HEK293 (cell line): Measurements from ENCODE around the gene WDFY2.
A peak's percentile ranks its signal among the peaks of the same experiment; 100 is the strongest.

ENCODE experiments used
- INSM2 ChIP-seq: fragments of 450-650 bp; formaldehyde crosslinking; IDR thresholded peaks from 2 replicates; pipeline ENCODE4 v1.5.1; 2016; ENCODE audit warnings: missing biosample characterization, missing genetic modification characterization
- OSR2 ChIP-seq: fragments of 450-650 bp; formaldehyde crosslinking; IDR thresholded peaks from 2 replicates; pipeline ENCODE4 v1.5.1; 2016; ENCODE audit warnings: missing biosample characterization, missing genetic modification characterization
- PATZ1 ChIP-seq: fragments of 450-650 bp; formaldehyde crosslinking; IDR thresholded peaks from 2 replicates; pipeline ENCODE4 v1.5.1; 2016; ENCODE audit warnings: missing biosample characterization, missing genetic modification characterization
- PRDM10 ChIP-seq: fragments of 450-650 bp; formaldehyde crosslinking; IDR thresholded peaks from 2 replicates; pipeline ENCODE4 v1.5.1; 2016; ENCODE audit warnings: missing biosample characterization, missing genetic modification characterization
- PRDM4 ChIP-seq: fragments of 450-650 bp; formaldehyde crosslinking; IDR thresholded peaks from 2 replicates; pipeline ENCODE4 v1.5.1; 2017; ENCODE audit warnings: missing biosample characterization, missing genetic modification characterization
- PRDM6 ChIP-seq: fragments of 450-650 bp; formaldehyde crosslinking; IDR thresholded peaks from 2 replicates; pipeline ENCODE4 v1.5.1; 2017; ENCODE audit warnings: missing biosample characterization, missing genetic modification characterization
- SP7 ChIP-seq: fragments of 450-650 bp; formaldehyde crosslinking; IDR thresholded peaks from 2 replicates; pipeline ENCODE4 v1.5.1; 2016; ENCODE audit warnings: missing biosample characterization, missing genetic modification characterization
- ZBTB48 ChIP-seq: fragments of 450-650 bp; formaldehyde crosslinking; IDR thresholded peaks from 2 replicates; pipeline ENCODE4 v1.5.1; 2016; ENCODE audit warnings: missing biosample characterization, missing genetic modification characterization
- ZNF2 ChIP-seq: fragments of 450-650 bp; formaldehyde crosslinking; IDR thresholded peaks from 2 replicates; pipeline ENCODE4 v1.5.1; 2016; ENCODE audit warnings: missing biosample characterization, missing genetic modification characterization
- ZNF394 ChIP-seq: fragments of 450-650 bp; formaldehyde crosslinking; IDR thresholded peaks from 2 replicates; pipeline ENCODE4 v1.5.1; 2016; ENCODE audit warnings: missing biosample characterization, missing genetic modification characterization, mild to moderate bottlenecking, moderate library complexity, borderline replicate concordance
- ZNF48 ChIP-seq: fragments of 450-650 bp; formaldehyde crosslinking; IDR thresholded peaks from 2 replicates; pipeline ENCODE4 v1.5.1; 2016; ENCODE audit warnings: missing biosample characterization, missing genetic modification characterization
- ZNF518A ChIP-seq: fragments of 450-650 bp; formaldehyde crosslinking; conservative IDR thresholded peaks from 2 replicates; pipeline ENCODE4 v1.5.1; 2016; ENCODE audit warnings: low read depth, missing biosample characterization, missing genetic modification characterization
- ZNF558 ChIP-seq: fragments of 450-650 bp; formaldehyde crosslinking; IDR thresholded peaks from 2 replicates; pipeline ENCODE4 v1.5.1; 2016; ENCODE audit warnings: missing biosample characterization, missing genetic modification characterization
- ZNF585B ChIP-seq: fragments of 450-650 bp; formaldehyde crosslinking; IDR thresholded peaks from 2 replicates; pipeline ENCODE4 v1.5.1; 2016; ENCODE audit warnings: missing biosample characterization, missing genetic modification characterization
- ZNF600 ChIP-seq: fragments of 450-650 bp; formaldehyde crosslinking; IDR thresholded peaks from 2 replicates; pipeline ENCODE4 v1.5.1; 2016; ENCODE audit warnings: missing biosample characterization, missing genetic modification characterization
- ZNF629 ChIP-seq: fragments of 450-650 bp; formaldehyde crosslinking; IDR thresholded peaks from 2 replicates; pipeline ENCODE4 v1.5.1; 2017; ENCODE audit warnings: missing biosample characterization, missing genetic modification characterization
- ZNF654 ChIP-seq: fragments of 450-650 bp; formaldehyde crosslinking; IDR thresholded peaks from 2 replicates; pipeline ENCODE4 v1.5.1; 2016; ENCODE audit warnings: low read depth, missing biosample characterization, missing genetic modification characterization
- ZSCAN30 ChIP-seq: fragments of 450-650 bp; IDR thresholded peaks from 2 replicates; pipeline ENCODE4 v1.5.1; 2018; ENCODE audit warnings: missing biosample characterization, mild to moderate bottlenecking, missing genetic modification characterization, moderate library complexity

The WDFY2 gene

GRCh38 chr13:51643882-51644281, 59.6 kb downstream of the WDFY2 start (continued):
- TF ChIP-seq PRDM10 (tag by site-specific recombination) = peak; percentile 66
- peak; percentile 34; the same call in 1 of the 2 replicates for TF ChIP-seq SP7 (tag by site-specific recombination)
- 0 out of 2 replicates have a peak, but pooled peaks have one; percentile 20 for TF ChIP-seq ZSCAN30 (tag by site-specific recombination)
- no peak for TF ChIP-seq ZNF654 (tag by site-specific recombination)
- 0 out of 2 replicates have a peak, but pooled peaks have one; percentile 26 for TF ChIP-seq ZNF558 (tag by site-specific recombination)
- peak; percentile 62 for TF ChIP-seq PRDM4 (tag by site-specific recombination)
- peak; percentile 69; the same call in 1 of the 2 replicates for TF ChIP-seq ZNF600 (tag by site-specific recombination)
- peak; percentile 61; the same call in 1 of the 2 replicates for TF ChIP-seq INSM2 (tag by site-specific recombination)
- TF ChIP-seq OSR2 = peak; percentile 80
- peak; percentile 90 for TF ChIP-seq PRDM6 (tag by site-specific recombination)
- no peak; the same call in 1 of the 2 replicates for TF ChIP-seq ZBTB48 (tag by site-specific recombination)
- no peak for TF ChIP-seq ZNF518A
- TF ChIP-seq ZNF629 (tag by site-specific recombination) = peak; percentile 70
- no peak for TF ChIP-seq ZNF585B (tag by site-specific recombination)
- TF ChIP-seq PATZ1 (tag by site-specific recombination) = peak; percentile 49; the same call in 1 of the 2 replicates
- peak; percentile 30; the same call in 1 of the 2 replicates for TF ChIP-seq ZNF394 (tag by site-specific recombination)
- peak; percentile 53; the same call in 1 of the 2 replicates for TF ChIP-seq ZNF2 (tag by site-specific recombination)
- no peak; the same call in 1 of the 2 replicates for TF ChIP-seq ZNF48 (tag by site-specific recombination)
